ENCODE measurements around the gene XPO1. TPM values are rescaled to one million over a fixed set of nuclear protein-coding genes. Genes with fewer than 3 reads are reported as not detected.
"Not testable (repeated sequence)": the region's sequence is repeated elsewhere in the genome, so short reads cannot be mapped to it uniquely, and the experiment has no call there.

XPO1 gene
- total RNA-seq, 1 donor from 2014 or later = 89.1 TPM

DNA sequence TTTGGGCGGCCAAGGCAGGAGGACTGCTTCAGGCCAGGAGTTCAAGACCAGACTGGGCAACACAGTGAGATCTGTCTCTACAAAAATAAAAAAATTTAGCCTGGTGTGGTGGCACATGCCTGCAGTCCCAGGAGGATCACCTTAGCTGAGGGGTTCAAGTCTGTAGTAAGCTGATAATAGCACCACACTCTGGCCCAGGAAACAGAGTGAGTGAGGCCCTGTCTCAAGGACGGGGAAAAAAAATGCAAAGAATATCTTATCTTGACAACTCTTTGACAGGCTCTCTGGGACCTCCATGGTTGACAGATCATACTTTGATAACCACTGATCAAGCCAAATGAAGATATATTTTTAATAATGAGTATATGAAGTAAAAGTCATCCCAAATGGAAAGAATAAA is 89.9 kb downstream of the XPO1 start:
- no peaks in the 10 kb centered on the region for H3K36me3 ChIP-seq
- no peaks in the 10 kb centered on the region for H3K9me3 ChIP-seq
- H3K27ac ChIP-seq = no peak overlapping the region
- TF ChIP-seq, protein P1, sequence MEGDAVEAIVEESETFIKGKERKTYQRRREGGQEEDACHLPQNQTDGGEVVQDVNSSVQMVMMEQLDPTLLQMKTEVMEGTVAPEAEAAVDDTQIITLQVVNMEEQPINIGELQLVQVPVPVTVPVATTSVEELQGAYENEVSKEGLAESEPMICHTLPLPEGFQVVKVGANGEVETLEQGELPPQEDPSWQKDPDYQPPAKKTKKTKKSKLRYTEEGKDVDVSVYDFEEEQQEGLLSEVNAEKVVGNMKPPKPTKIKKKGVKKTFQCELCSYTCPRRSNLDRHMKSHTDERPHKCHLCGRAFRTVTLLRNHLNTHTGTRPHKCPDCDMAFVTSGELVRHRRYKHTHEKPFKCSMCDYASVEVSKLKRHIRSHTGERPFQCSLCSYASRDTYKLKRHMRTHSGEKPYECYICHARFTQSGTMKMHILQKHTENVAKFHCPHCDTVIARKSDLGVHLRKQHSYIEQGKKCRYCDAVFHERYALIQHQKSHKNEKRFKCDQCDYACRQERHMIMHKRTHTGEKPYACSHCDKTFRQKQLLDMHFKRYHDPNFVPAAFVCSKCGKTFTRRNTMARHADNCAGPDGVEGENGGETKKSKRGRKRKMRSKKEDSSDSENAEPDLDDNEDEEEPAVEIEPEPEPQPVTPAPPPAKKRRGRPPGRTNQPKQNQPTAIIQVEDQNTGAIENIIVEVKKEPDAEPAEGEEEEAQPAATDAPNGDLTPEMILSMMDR (IDR thresholded peaks at IDR 0.05) = no peak
- TF ChIP-seq POLR2AphosphoS5 (IDR thresholded peaks at IDR 0.05; ENCODE audit: insufficient read depth in 1 of 2, low read depth in 1 of 2) (no peak), POLR2A (IDR thresholded peaks at IDR 0.05) (no peak)
- DNase-seq (ENCODE audit: extremely low spot score in 2 of 2) = no peak
- H3K27me3 ChIP-seq = no peaks in the 10 kb centered on the region
- intact Hi-C loops (cut with DNase I) = no loop called here
- H3K4me1 ChIP-seq = peaks cover 4% of the 10 kb centered on the region
- no peak overlapping the region for H3K4me3 ChIP-seq

GRCh38 chr2:61446971-61447370 is 91.2 kb downstream of the XPO1 start:
- intact Hi-C loops (cut with DNase I); H3K4me3 ChIP-seq; H3K4me1 ChIP-seq; DNase-seq (ENCODE audit: extremely low spot score in 2 of 2); H3K9me3 ChIP-seq; H3K27ac ChIP-seq; H3K27me3 ChIP-seq; H3K36me3 ChIP-seq: not testable (repeated sequence)

DNA sequence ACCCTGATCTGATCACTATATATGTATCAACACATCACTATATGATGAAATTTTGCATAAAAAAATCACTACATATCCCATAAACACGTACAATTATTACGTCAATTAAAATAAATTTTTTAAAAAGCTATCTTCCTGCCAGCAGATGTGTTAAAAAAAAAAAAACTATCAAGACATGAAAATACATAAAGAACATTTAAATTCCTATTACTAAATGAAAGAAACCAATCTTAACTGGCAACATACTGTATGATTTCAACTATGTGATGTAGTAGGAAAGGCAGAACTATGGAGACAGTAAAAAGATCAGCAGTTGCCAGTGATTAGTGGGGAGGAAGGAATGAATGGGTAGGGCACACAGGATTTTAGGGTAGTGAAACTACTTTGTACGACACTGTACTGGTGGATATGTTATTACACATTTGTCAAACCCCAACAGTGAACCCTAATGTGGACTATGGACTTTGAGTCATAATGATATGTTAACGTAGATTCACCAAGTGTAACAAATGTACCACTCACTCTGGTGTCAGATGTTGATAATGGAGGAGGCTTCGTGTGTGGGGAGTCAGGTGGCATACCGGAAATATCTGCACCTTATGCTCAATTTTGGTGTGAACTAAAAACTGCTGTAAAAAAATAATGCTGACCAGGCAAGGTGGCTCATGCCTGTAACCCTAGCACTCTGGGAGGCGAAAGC is 94.7 kb downstream of the XPO1 start:
- TF ChIP-seq, protein P1 (IDR thresholded peaks at IDR 0.05) = no peak
- no peak for TF ChIP-seq POLR2AphosphoS5 (IDR thresholded peaks at IDR 0.05; ENCODE audit: insufficient read depth in 1 of 2, low read depth in 1 of 2)
- no peak for TF ChIP-seq POLR2A (IDR thresholded peaks at IDR 0.05)
- H3K27ac ChIP-seq = no peak overlapping the region
- H3K9me3 ChIP-seq = no peaks in the 10 kb centered on the region
- peaks cover 16% of the 10 kb centered on the region for H3K4me1 ChIP-seq
- intact Hi-C loops (cut with DNase I) = no loop called here
- H3K36me3 ChIP-seq = no peaks in the 10 kb centered on the region
- no peak overlapping the region for H3K4me3 ChIP-seq
- DNase-seq (ENCODE audit: extremely low spot score in 2 of 2) = no peak
- no peaks in the 10 kb centered on the region for H3K27me3 ChIP-seq

GRCh38 chr2:61439241-61440002 is 98.7 kb downstream of the XPO1 start:
- peaks cover 18% of the 10 kb centered on the region for H3K4me1 ChIP-seq
- H3K9me3 ChIP-seq = no peaks in the 10 kb centered on the region
- no peak overlapping the region for H3K4me3 ChIP-seq
- H3K27me3 ChIP-seq = no peaks in the 10 kb centered on the region
- H3K36me3 ChIP-seq = no peaks in the 10 kb centered on the region
- no peak overlapping the region for H3K27ac ChIP-seq
- TF ChIP-seq, protein P1 (IDR thresholded peaks at IDR 0.05) = no peak
- TF ChIP-seq POLR2A (IDR thresholded peaks at IDR 0.05) (no peak), POLR2AphosphoS5 (IDR thresholded peaks at IDR 0.05; ENCODE audit: insufficient read depth in 1 of 2, low read depth in 1 of 2) (no peak)
- no peak for DNase-seq (ENCODE audit: extremely low spot score in 2 of 2)
- intact Hi-C loops (cut with DNase I) = no loop called here

DNA sequence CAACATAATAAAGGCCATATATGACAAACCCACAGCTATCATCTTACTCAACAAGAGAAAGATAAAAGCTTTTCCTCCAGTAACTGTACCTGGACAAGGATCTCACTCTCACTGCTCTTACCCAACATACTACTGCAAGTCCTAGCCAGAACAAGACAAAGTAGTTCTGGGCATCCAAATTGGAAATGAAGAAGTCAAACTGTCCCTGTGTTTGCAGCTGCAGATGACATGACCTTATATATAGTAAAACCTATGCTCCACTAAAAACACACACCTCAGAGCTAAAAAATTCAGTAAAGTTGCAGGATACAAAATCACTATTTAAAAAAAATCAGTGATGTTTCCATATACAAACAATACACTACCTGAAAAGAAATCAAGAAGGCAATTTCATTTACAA is 99.5 kb downstream of the XPO1 start:
- DNase-seq (ENCODE audit: extremely low spot score in 2 of 2) = no peak
- Histone ChIP-seq H3K4me3 (no peak overlapping the region), H3K4me1 (peaks cover 25% of the 10 kb centered on the region), H3K36me3 (no peaks in the 10 kb centered on the region), H3K27me3 (no peaks in the 10 kb centered on the region), H3K9me3 (no peaks in the 10 kb centered on the region), H3K27ac (no peak overlapping the region)
- TF ChIP-seq POLR2AphosphoS5 (IDR thresholded peaks at IDR 0.05; ENCODE audit: insufficient read depth in 1 of 2, low read depth in 1 of 2) (no peak), POLR2A (IDR thresholded peaks at IDR 0.05) (no peak)
- TF ChIP-seq, protein P1 (IDR thresholded peaks at IDR 0.05) = no peak
- intact Hi-C loops (cut with DNase I) = no loop called here

Measured in vagina (tissue), 2 donors.